ENCODE results near the gene COMMD6.

- TF ChIP-seq CTCF (conservative IDR thresholded peaks at IDR 0.05; ENCODE audit: low read length) (no peak), EZH2phosphoT487 (IDR thresholded peaks at IDR 0.05; ENCODE audit: borderline replicate concordance, low read depth, low read length) (no peak)
These were observed 20.7 kb upstream of the COMMD6 start for GRCh38 chr13:75558145-75558840.

All from OCI-LY7 (cell line).